Measurements from ENCODE around the gene PRKAR1B.

PRKAR1B gene

GRCh38 chr7:772861-773621 is 46.0 kb upstream of the PRKAR1B start:
- H3K36me3 ChIP-seq (ENCODE audit: control insufficient read depth in 1 of 2, insufficient read depth in 2 of 2, low read depth in 1 of 2, low read length in 2 of 2): peaks cover 35 to 49% of the 10 kb centered on the region in 2 experiments
- 98% methylated on average over 32 of the region's 32 CpGs for WGBS
- no peak overlapping the region for H2BK12ac ChIP-seq (ENCODE audit: low read length in 2 of 2)

GRCh38 chr7:772392-772791 is 45.3 kb upstream of the PRKAR1B start:
- no peak overlapping the region for H3K9ac ChIP-seq (ENCODE audit: low read length)
- no peak overlapping the region for H3K4ac ChIP-seq (ENCODE audit: low read depth in 1 of 2, low read length in 2 of 2)
- H3K4me3 ChIP-seq (ENCODE audit: insufficient read depth in 1 of 2, low read depth in 1 of 2, low read length in 2 of 2): no peak overlapping the region
- no peak overlapping the region for H2BK120ac ChIP-seq (ENCODE audit: low read depth, low read length)
- H3K14ac ChIP-seq (ENCODE audit: low read length in 2 of 2): no peak overlapping the region
- H2AK5ac ChIP-seq (ENCODE audit: low read length, severe bottlenecking): no peak overlapping the region
- no peak overlapping the region for H2BK5ac ChIP-seq (ENCODE audit: low read depth, low read length, poor library complexity, severe bottlenecking)
- H4K91ac ChIP-seq (ENCODE audit: low read length): no peak overlapping the region
- H2BK15ac ChIP-seq (ENCODE audit: low read depth, poor library complexity, severe bottlenecking): no peak overlapping the region
- peaks cover 33 to 54% of the 10 kb centered on the region in 2 experiments for H3K36me3 ChIP-seq (ENCODE audit: control insufficient read depth in 1 of 2, insufficient read depth in 2 of 2, low read depth in 1 of 2, low read length in 2 of 2)
- H3K4me2 ChIP-seq (ENCODE audit: low read length, poor library complexity, severe bottlenecking): no peak overlapping the region
- H2BK12ac ChIP-seq (ENCODE audit: low read length in 2 of 2): no peak overlapping the region
- no peak overlapping the region for H2AFZ ChIP-seq (ENCODE audit: low read depth, low read length)
- no peak overlapping the region for H3K18ac ChIP-seq (ENCODE audit: low read depth in 1 of 2, low read length in 2 of 2)
- 92% methylated on average over 13 of the region's 13 CpGs for WGBS
- no peaks in the 10 kb centered on the region for H3K9me3 ChIP-seq (ENCODE audit: control insufficient read depth, low read length)
- H3K27me3 ChIP-seq (ENCODE audit: control insufficient read depth in 1 of 2, insufficient read depth in 1 of 2, low read length in 2 of 2): no peaks in the 10 kb centered on the region
- peaks cover 26% of the 10 kb centered on the region for H3K79me1 ChIP-seq (replicated peaks; ENCODE audit: low read length, poor library complexity, severe bottlenecking)
- H3K4me1 ChIP-seq (ENCODE audit: control insufficient read depth, insufficient read depth, low read depth, low read length): peaks cover 70% of the 10 kb centered on the region
- no peak overlapping the region for H3K23ac ChIP-seq (ENCODE audit: low read length in 2 of 2)
- no peak for DNase-seq
- peak overlapping the region; percentile 1 for H3K27ac ChIP-seq (ENCODE audit: low read length, poor library complexity, severe bottlenecking)
- H4K8ac ChIP-seq (ENCODE audit: low read length): no peak overlapping the region

More at GRCh38 chr7:772861-773621, 46.0 kb upstream of the PRKAR1B start:
- Histone ChIP-seq H3K9me3 (ENCODE audit: control insufficient read depth, low read length) (no peaks in the 10 kb centered on the region), H3K4me1 (ENCODE audit: control insufficient read depth, insufficient read depth, low read depth, low read length) (peaks cover 68% of the 10 kb centered on the region), H3K4me2 (ENCODE audit: low read length, poor library complexity, severe bottlenecking) (no peak overlapping the region), H2BK15ac (ENCODE audit: low read depth, poor library complexity, severe bottlenecking) (no peak overlapping the region), H3K4ac (ENCODE audit: low read depth in 1 of 2, low read length in 2 of 2) (no peak overlapping the region), H2BK120ac (ENCODE audit: low read depth, low read length) (no peak overlapping the region), H2AK5ac (ENCODE audit: low read length, severe bottlenecking) (peak overlapping the region; percentile 56), H2AFZ (ENCODE audit: low read depth, low read length) (no peak overlapping the region), H2BK5ac (ENCODE audit: low read depth, low read length, poor library complexity, severe bottlenecking) (no peak overlapping the region), H4K8ac (ENCODE audit: low read length) (no peak overlapping the region), H3K23ac (ENCODE audit: low read length in 2 of 2) (no peak overlapping the region), H3K27me3 (ENCODE audit: control insufficient read depth in 1 of 2, insufficient read depth in 1 of 2, low read length in 2 of 2) (no peaks in the 10 kb centered on the region), H3K4me3 (ENCODE audit: insufficient read depth in 1 of 2, low read depth in 1 of 2, low read length in 2 of 2) (no peak overlapping the region), H3K79me1 (replicated peaks; ENCODE audit: low read length, poor library complexity, severe bottlenecking) (peaks cover 26% of the 10 kb centered on the region), H3K14ac (ENCODE audit: low read length in 2 of 2) (no peak overlapping the region), H3K27ac (ENCODE audit: low read length, poor library complexity, severe bottlenecking) (no peak overlapping the region), H3K18ac (ENCODE audit: low read depth in 1 of 2, low read length in 2 of 2) (no peak overlapping the region), H3K9ac (ENCODE audit: low read length) (no peak overlapping the region), H4K91ac (ENCODE audit: low read length) (no peak overlapping the region)
- no peak for DNase-seq

GRCh38 chr7:772005-772294 is 44.9 kb upstream of the PRKAR1B start:
- no peak overlapping the region for H2BK12ac ChIP-seq (ENCODE audit: low read length in 2 of 2)
- H2AK5ac ChIP-seq (ENCODE audit: low read length, severe bottlenecking): peak overlapping the region; percentile 46
- no peak overlapping the region for H3K4ac ChIP-seq (ENCODE audit: low read depth in 1 of 2, low read length in 2 of 2)
- peaks cover 26% of the 10 kb centered on the region for H3K79me1 ChIP-seq (replicated peaks; ENCODE audit: low read length, poor library complexity, severe bottlenecking)
- no peak overlapping the region for H3K14ac ChIP-seq (ENCODE audit: low read length in 2 of 2)
- no peak overlapping the region for H3K23ac ChIP-seq (ENCODE audit: low read length in 2 of 2)
- peaks cover 67% of the 10 kb centered on the region for H3K4me1 ChIP-seq (ENCODE audit: control insufficient read depth, insufficient read depth, low read depth, low read length)
- H3K9me3 ChIP-seq (ENCODE audit: control insufficient read depth, low read length): no peaks in the 10 kb centered on the region
- no peak for DNase-seq
- no peak overlapping the region for H4K91ac ChIP-seq (ENCODE audit: low read length)
- H3K9ac ChIP-seq (ENCODE audit: low read length): no peak overlapping the region
- no peak overlapping the region for H3K4me2 ChIP-seq (ENCODE audit: low read length, poor library complexity, severe bottlenecking)
- peak overlapping the region; percentile 5 for H2BK5ac ChIP-seq (ENCODE audit: low read depth, low read length, poor library complexity, severe bottlenecking)
- no peaks in the 10 kb centered on the region for H3K27me3 ChIP-seq (ENCODE audit: control insufficient read depth in 1 of 2, insufficient read depth in 1 of 2, low read length in 2 of 2)
- H2AFZ ChIP-seq (ENCODE audit: low read depth, low read length): no peak overlapping the region
- H4K8ac ChIP-seq (ENCODE audit: low read length): no peak overlapping the region
- H3K36me3 ChIP-seq (ENCODE audit: control insufficient read depth in 1 of 2, insufficient read depth in 2 of 2, low read depth in 1 of 2, low read length in 2 of 2): peaks cover 32 to 54% of the 10 kb centered on the region in 2 experiments
- no peak overlapping the region for H3K4me3 ChIP-seq (ENCODE audit: insufficient read depth in 1 of 2, low read depth in 1 of 2, low read length in 2 of 2)
- H3K18ac ChIP-seq (ENCODE audit: low read depth in 1 of 2, low read length in 2 of 2): no peak overlapping the region
- WGBS: 94% methylated on average over 11 of the region's 11 CpGs
- H3K27ac ChIP-seq (ENCODE audit: low read length, poor library complexity, severe bottlenecking): peak overlapping the region; percentile 98
- H2BK15ac ChIP-seq (ENCODE audit: low read depth, poor library complexity, severe bottlenecking): no peak overlapping the region
- no peak overlapping the region for H2BK120ac ChIP-seq (ENCODE audit: low read depth, low read length)

GRCh38 chr7:771234-772004 is 44.3 kb upstream of the PRKAR1B start:
- H2BK5ac ChIP-seq (ENCODE audit: low read depth, low read length, poor library complexity, severe bottlenecking): peak overlapping the region; percentile 67
- H4K8ac ChIP-seq (ENCODE audit: low read length): peak overlapping the region; percentile 51
- H3K27me3 ChIP-seq (ENCODE audit: control insufficient read depth in 1 of 2, insufficient read depth in 1 of 2, low read length in 2 of 2): no peaks in the 10 kb centered on the region
- DNase-seq: peak; percentile 59
- no peak overlapping the region for H3K23ac ChIP-seq (ENCODE audit: low read length in 2 of 2)
- no peak overlapping the region for H2BK15ac ChIP-seq (ENCODE audit: low read depth, poor library complexity, severe bottlenecking)
- peak overlapping the region; percentile 98 for H3K27ac ChIP-seq (ENCODE audit: low read length, poor library complexity, severe bottlenecking)
- peaks cover 23% of the 10 kb centered on the region for H3K79me1 ChIP-seq (replicated peaks; ENCODE audit: low read length, poor library complexity, severe bottlenecking)
- H3K18ac ChIP-seq (ENCODE audit: low read depth in 1 of 2, low read length in 2 of 2): no peak overlapping the region
- no peak overlapping the region for H3K4me3 ChIP-seq (ENCODE audit: insufficient read depth in 1 of 2, low read depth in 1 of 2, low read length in 2 of 2)
- H2BK12ac ChIP-seq (ENCODE audit: low read length in 2 of 2): no peak overlapping the region
- peaks cover 29 to 53% of the 10 kb centered on the region in 2 experiments for H3K36me3 ChIP-seq (ENCODE audit: control insufficient read depth in 1 of 2, insufficient read depth in 2 of 2, low read depth in 1 of 2, low read length in 2 of 2)
- H2BK120ac ChIP-seq (ENCODE audit: low read depth, low read length): no peak overlapping the region
- peak overlapping the region; percentile 68 for H2AK5ac ChIP-seq (ENCODE audit: low read length, severe bottlenecking)
- peak overlapping the region; percentile 7 for H2AFZ ChIP-seq (ENCODE audit: low read depth, low read length)
- H3K14ac ChIP-seq (ENCODE audit: low read length in 2 of 2): peak overlapping the region in 1 of 2 experiments; percentile 7
- peak overlapping the region; percentile 73 for H3K4me2 ChIP-seq (ENCODE audit: low read length, poor library complexity, severe bottlenecking)
- no peaks in the 10 kb centered on the region for H3K9me3 ChIP-seq (ENCODE audit: control insufficient read depth, low read length)
- no peak overlapping the region for H3K4ac ChIP-seq (ENCODE audit: low read depth in 1 of 2, low read length in 2 of 2)
- H3K9ac ChIP-seq (ENCODE audit: low read length): peak overlapping the region; percentile 37
- no peak overlapping the region for H4K91ac ChIP-seq (ENCODE audit: low read length)
- WGBS: 46% methylated on average over 24 of the region's 24 CpGs
- peaks cover 62% of the 10 kb centered on the region for H3K4me1 ChIP-seq (ENCODE audit: control insufficient read depth, insufficient read depth, low read depth, low read length)
